ENCODE data around the gene PXDN.

The PXDN gene

GRCh38 chr2:1632002-1632348 is 112.3 kb downstream of the PXDN start (continued):
- TF ChIP-seq MYNN (tag by site-specific recombination; IDR thresholded peaks at IDR 0.05; ENCODE audit: borderline replicate concordance) (no peak), ZNF221 (tag by site-specific recombination; IDR thresholded peaks at IDR 0.05; ENCODE audit: borderline replicate concordance) (no peak), ZNF311 (tag by site-specific recombination; IDR thresholded peaks at IDR 0.05; ENCODE audit: borderline replicate concordance) (no peak), ZNF175 (tag by site-specific recombination; IDR thresholded peaks at IDR 0.05) (no peak), REST (tag by site-specific recombination; IDR thresholded peaks at IDR 0.05) (no peak), OSR2 (tag by site-specific recombination; IDR thresholded peaks at IDR 0.05) (peak; percentile 35; the same call in 1 of the 2 replicates), ZNF76 (tag by site-specific recombination; IDR thresholded peaks at IDR 0.05; ENCODE audit: borderline replicate concordance, low read depth) (no peak), ZNF585B (tag by site-specific recombination; IDR thresholded peaks at IDR 0.05) (no peak)

- no peaks in the 10 kb centered on the region; the same call in 1 of the 2 replicates for H3K4me1 ChIP-seq (ENCODE audit: control insufficient read depth, insufficient read depth, low read length)
- CTCF ChIA-PET, result interaction anchor here (0.6 to 1.2 kb wide), 2 partner anchors 16 to 119 kb away, joined by 3 to 4 read pairs; no protein-coding TSS in a partner anchor
Observed at GRCh38 chr2:1631292-1632001, 112.9 kb downstream of the PXDN start.

GRCh38 chr2:1628893-1629292 is 115.4 kb downstream of the PXDN start:
- POLR2A ChIA-PET, result no interaction called here
- H3K27ac ChIP-seq (ENCODE audit: extremely low read depth, low read depth, low read length), result no peak overlapping the region
- TF ChIP-seq ZNF639 (tag by site-specific recombination; IDR thresholded peaks at IDR 0.05) (no peak), ZNF501 (tag by site-specific recombination; IDR thresholded peaks at IDR 0.05) (no peak), ZNF366 (tag by site-specific recombination; conservative IDR thresholded peaks at IDR 0.05) (no peak), ZNF571 (tag by site-specific recombination; IDR thresholded peaks at IDR 0.05) (no peak), ZSCAN23 (tag by site-specific recombination; IDR thresholded peaks at IDR 0.05) (no peak)

More at GRCh38 chr2:1631292-1632001, 112.9 kb downstream of the PXDN start:
- no peak for TF ChIP-seq ZNF645 (tag by site-specific recombination; IDR thresholded peaks at IDR 0.05)
- TF ChIP-seq SCRT1 (tag by site-specific recombination; IDR thresholded peaks at IDR 0.05; ENCODE audit: borderline replicate concordance), result no peak
- Histone ChIP-seq H3K27ac (ENCODE audit: extremely low read depth, low read depth, low read length) (no peak overlapping the region), H3K9me3 (ENCODE audit: control insufficient read depth, insufficient read depth, low read depth, low read length) (no peaks in the 10 kb centered on the region), H3K36me3 (ENCODE audit: control insufficient read depth in 2 of 2, insufficient read depth in 1 of 2, low read length in 2 of 2) (peaks cover 0 to 45% of the 10 kb centered on the region in 2 experiments; a peak in 1 of 3 replicates), H3K4me3 (ENCODE audit: low read depth, low read length) (no peak overlapping the region)
- POLR2A ChIA-PET, result no interaction called here

More at GRCh38 chr2:1628893-1629292, 115.4 kb downstream of the PXDN start:
- H3K4me1 ChIP-seq (ENCODE audit: control insufficient read depth, insufficient read depth, low read length), result no peaks in the 10 kb centered on the region; the same call in 1 of the 2 replicates
- CTCF ChIA-PET, result interaction anchor here (0.5 to 0.7 kb wide), 2 partner anchors 29 to 42 kb away, joined by 3 to 4 read pairs; no protein-coding TSS in a partner anchor
- peaks cover 0 to 21% of the 10 kb centered on the region in 2 experiments; a peak in 1 of 3 replicates for H3K36me3 ChIP-seq (ENCODE audit: control insufficient read depth in 2 of 2, insufficient read depth in 1 of 2, low read length in 2 of 2)
- no peak overlapping the region for H3K4me3 ChIP-seq (ENCODE audit: low read depth, low read length)
- no peaks in the 10 kb centered on the region for H3K9me3 ChIP-seq (ENCODE audit: control insufficient read depth, insufficient read depth, low read depth, low read length)

All from HEK293 (cell line).